ENCODE data around the gene XPR1.

Gene XPR1

DNA sequence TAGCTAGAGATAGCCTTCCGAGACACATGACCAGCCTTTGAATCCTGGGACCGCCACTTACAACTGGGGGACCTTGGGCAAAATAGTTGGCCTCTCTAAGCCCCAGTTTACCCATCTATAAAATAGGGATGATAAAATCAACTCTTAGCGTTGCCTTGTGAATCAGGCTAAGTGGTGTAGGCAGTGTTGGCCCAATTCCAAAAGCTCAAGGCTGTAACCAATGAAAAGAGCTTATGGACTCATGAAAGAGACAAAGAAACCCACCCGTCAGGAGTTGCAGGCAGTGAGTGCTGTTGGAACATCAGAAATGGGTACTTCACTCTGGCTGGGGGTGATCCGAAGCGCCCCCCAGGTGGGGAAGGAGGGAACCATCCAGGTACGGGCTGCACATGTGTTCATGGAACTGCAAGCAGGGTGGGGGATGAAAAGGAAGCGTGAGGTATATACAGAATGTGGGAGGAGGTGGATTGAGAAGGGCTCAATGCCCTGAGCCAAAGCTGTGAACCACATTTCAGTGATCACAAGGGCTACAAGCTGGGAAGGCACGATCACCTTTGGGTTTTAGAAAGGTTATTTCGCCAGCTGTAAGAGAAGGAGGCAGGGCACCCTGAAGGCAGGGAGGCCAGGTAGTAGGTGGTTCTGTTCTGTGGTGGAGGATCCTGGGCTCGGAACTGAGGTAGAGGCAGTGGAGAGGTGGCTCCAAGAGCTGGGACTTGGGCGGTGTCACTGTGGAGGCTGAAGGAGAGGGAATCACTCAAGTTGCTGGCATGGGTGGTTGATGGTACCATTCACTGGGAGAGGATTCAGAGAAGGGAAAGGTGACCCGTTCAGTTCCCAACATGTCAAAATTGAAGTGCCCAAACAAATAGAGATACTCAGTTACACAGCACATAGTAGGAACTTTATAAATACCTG lies 269.5 kb downstream of the XPR1 start:
- CTCF ChIA-PET = interaction anchor here (1.0 to 1.4 kb wide), 4 partner anchors 9 to 38 kb away, joined by 3 to 8 read pairs (median 4); no protein-coding TSS in a partner anchor
- POLR2A ChIA-PET = no interaction called here
- no peak for DNase-seq (ENCODE audit: extremely low spot score)
- TF ChIP-seq, protein P1, sequence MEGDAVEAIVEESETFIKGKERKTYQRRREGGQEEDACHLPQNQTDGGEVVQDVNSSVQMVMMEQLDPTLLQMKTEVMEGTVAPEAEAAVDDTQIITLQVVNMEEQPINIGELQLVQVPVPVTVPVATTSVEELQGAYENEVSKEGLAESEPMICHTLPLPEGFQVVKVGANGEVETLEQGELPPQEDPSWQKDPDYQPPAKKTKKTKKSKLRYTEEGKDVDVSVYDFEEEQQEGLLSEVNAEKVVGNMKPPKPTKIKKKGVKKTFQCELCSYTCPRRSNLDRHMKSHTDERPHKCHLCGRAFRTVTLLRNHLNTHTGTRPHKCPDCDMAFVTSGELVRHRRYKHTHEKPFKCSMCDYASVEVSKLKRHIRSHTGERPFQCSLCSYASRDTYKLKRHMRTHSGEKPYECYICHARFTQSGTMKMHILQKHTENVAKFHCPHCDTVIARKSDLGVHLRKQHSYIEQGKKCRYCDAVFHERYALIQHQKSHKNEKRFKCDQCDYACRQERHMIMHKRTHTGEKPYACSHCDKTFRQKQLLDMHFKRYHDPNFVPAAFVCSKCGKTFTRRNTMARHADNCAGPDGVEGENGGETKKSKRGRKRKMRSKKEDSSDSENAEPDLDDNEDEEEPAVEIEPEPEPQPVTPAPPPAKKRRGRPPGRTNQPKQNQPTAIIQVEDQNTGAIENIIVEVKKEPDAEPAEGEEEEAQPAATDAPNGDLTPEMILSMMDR (IDR thresholded peaks at IDR 0.05; ENCODE audit: control extremely low read depth, extremely low read depth, low read depth, missing control alignments) = no peak

DNA sequence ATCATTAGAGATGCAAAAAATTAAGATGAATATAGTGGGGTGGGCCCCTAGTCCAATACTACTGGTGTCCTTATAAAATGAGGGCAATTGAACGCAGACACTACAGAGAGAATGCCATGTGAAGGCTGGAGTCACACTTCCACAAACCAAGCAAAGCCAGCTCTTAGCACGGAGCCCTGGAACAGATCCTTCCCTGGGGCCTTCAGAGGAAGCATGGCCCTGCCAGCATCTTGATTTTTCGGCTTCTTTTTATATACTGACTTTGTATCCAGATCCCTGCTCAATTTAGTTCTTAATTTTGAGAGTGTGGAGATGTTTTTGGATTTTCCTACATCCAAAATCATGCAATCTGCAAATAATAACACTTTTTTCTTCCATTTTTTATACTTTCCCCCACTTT lies 270.7 kb downstream of the XPR1 start:
- DNase-seq (ENCODE audit: extremely low spot score) = no peak
- CTCF ChIA-PET = interaction anchor here (1.0 to 1.1 kb wide), 2 partner anchors 12 to 20 kb away, joined by 3 read pairs; no protein-coding TSS in a partner anchor
- POLR2A ChIA-PET = no interaction called here
- TF ChIP-seq, protein P1 (IDR thresholded peaks at IDR 0.05; ENCODE audit: control extremely low read depth, extremely low read depth, low read depth, missing control alignments) = no peak

DNA sequence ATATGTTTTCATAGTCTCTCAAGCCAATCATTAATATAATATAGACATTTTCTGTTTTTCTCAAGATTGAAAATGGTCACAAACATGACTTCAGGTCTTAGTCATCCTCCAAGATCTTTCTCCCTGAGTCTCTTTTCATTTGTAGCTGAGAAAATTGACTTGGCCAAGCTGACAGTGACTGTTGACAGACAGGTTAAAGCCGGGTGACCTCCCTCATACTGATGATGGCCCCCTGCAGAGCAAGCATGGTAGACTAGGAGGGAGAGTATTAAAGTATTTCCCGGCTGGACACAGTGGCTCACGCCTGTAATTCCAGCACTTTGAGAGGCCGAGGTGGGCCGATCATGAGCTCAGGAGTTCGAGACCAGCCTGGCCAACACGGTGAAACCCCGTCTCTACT lies 274.1 kb downstream of the XPR1 start:
- CTCF ChIA-PET = interaction anchor here (0.8 to 1.3 kb wide), 5 partner anchors 9 to 237 kb away, joined by 3 to 4 read pairs (median 3); no protein-coding TSS in a partner anchor
- POLR2A ChIA-PET = no interaction called here
- TF ChIP-seq, protein P1 (IDR thresholded peaks at IDR 0.05; ENCODE audit: control extremely low read depth, extremely low read depth, low read depth, missing control alignments) = no peak
- no peak for DNase-seq (ENCODE audit: extremely low spot score)

DNA sequence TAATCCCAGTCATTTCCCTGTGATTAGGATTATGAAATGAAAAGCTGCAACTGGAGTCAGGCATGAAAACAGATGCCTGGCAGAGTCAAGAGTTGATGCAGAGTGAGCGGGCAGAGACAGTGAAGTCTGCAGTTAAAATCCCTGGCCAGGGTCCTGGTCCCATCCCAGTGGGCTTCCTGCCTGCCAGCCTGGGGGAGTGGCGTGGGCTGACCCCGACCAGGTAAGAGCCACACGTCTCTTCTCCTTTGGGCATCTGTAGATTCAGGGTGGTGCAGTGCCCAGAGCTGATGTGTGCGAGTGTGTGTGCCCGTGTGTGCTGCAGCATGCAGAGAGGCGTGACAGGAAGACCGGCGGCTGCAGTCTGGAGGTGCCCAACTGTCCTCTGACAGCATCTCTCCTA lies 274.7 kb downstream of the XPR1 start:
- TF ChIP-seq, protein P1 (IDR thresholded peaks at IDR 0.05; ENCODE audit: control extremely low read depth, extremely low read depth, low read depth, missing control alignments) = no peak
- CTCF ChIA-PET = interaction anchor here (0.8 to 1.3 kb wide), 4 partner anchors 8 to 236 kb away, joined by 3 to 4 read pairs (median 4); no protein-coding TSS in a partner anchor
- no peak for DNase-seq (ENCODE audit: extremely low spot score)
- POLR2A ChIA-PET = no interaction called here

DNA sequence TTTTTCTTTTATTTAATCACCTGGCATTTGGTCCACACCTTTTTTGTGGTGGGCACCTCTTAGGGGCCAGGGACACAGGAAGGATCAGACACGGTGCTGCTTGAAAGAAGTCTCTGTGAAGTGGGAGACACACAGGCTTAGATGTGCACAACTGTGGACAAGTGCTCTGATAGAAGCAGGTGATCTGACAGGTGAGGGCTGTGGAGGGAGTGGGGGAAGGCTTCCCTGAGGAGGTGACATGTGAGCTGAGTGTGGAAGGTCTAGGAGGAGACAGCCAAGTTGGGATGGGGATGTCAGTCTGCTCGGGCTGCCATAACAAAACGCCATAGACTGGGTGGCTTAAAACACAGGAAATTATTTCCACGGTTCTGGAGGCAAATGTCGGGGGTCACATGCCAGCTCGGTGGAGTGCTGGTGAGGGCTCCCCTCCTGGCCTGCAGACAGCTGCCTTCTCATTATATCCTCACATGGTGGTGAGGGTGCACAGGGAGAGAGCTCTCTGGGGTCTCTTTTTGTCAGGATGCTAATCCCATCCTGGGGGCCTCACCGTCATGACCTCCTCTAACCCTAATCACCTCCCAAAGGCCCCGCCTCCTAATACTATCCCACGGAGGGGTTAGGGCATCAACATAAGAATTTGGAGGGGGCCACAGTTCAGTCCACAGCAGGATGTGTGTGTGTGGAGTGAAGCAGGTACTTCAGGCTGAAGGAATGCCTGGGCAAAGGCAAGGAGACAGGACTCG lies 275.7 kb downstream of the XPR1 start:
- POLR2A ChIA-PET = no interaction called here
- no peak for DNase-seq (ENCODE audit: extremely low spot score)
- CTCF ChIA-PET = interaction anchor here (1.2 to 1.4 kb wide), 2 partner anchors 8 to 19 kb away, joined by 4 read pairs; no protein-coding TSS in a partner anchor
- TF ChIP-seq, protein P1 (IDR thresholded peaks at IDR 0.05; ENCODE audit: control extremely low read depth, extremely low read depth, low read depth, missing control alignments) = no peak

DNA sequence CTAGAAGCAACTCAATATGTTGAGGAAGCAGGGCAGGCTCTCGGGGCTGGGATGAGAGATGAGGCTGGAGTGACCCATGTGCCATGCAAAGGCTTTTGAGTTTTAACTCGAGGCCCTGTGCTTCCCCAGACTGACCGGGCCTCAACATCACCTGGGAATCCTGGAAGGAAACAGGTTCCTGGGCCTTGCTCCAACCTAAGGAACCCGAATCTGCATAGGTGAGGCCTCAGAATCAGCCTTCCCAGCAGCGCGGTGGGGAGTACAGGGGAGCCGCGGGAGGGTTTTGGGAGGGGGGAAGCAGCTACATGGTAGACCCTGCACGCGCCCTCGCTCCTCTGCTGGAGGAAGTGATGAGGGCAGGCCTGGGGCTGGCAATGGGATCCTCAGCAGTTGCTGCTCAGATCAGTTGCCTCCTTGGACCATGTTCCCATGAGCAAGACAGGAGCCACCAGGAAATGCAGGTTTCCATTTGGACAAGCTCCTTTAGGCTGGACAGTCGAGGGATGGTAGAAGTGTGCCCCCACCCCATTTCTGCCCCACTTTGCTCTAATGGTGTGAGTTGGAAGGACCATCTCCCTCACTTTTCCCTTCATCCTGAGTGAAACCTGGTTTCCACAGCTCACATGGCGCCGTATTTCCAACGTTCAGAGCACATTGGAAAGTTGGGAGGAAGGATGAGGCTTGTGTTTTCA lies 276.4 kb downstream of the XPR1 start:
- TF ChIP-seq, protein P1 (IDR thresholded peaks at IDR 0.05; ENCODE audit: control extremely low read depth, extremely low read depth, low read depth, missing control alignments) = no peak
- ChIA-PET POLR2A (no interaction called here), CTCF (interaction anchor here (1.1 to 1.6 kb wide), 4 partner anchors 9 to 27 kb away, joined by 4 read pairs; no protein-coding TSS in a partner anchor)
- no peak for DNase-seq (ENCODE audit: extremely low spot score)

All from GM10248 (cell line).